Esophagus squamous epithelium (tissue), 5 donors: ENCODE measurements around the gene HOOK1. TPM values are rescaled to one million over a fixed set of nuclear protein-coding genes. Genes with fewer than 3 reads are reported as not detected.
"Not testable (repeated sequence)": the region's sequence is repeated elsewhere in the genome, so short reads cannot be mapped to it uniquely, and the experiment has no call there.

Source experiments
- DNase-seq: peaks from one replicate; lab custom pipeline; 2025; lab: John Stamatoyannopoulos, UW
- H3K27ac ChIP-seq, 4 donors: fragments of 200-600 bp; sonication (generic); one replicate each; pipeline ENCODE4 v1.5.1; 2016 to 2019; ENCODE audit warnings: mild to moderate bottlenecking in 1 of 4
- H3K27me3 ChIP-seq, 4 donors: fragments of 200-600 bp; sonication (generic); 1 replicate in 3 of 4; 2 replicates in 1 of 4; pipeline versions ENCODE4 v1.5.1 to v1.6.0; 2017 to 2021; ENCODE audit warnings: antibody characterized with exemption in 1 of 4
- H3K36me3 ChIP-seq, 3 donors: fragments of 200-600 bp; sonication (generic); one replicate each; pipeline ENCODE4 v1.5.1; 2016 to 2019
- H3K4me1 ChIP-seq, 3 donors: fragments of 200-600 bp; sonication (generic); one replicate each; pipeline ENCODE4 v1.5.1; 2017 to 2019
- H3K4me3 ChIP-seq, 4 donors: fragments of 200-600 bp; sonication (generic); 1 replicate in 3 of 4; 2 replicates in 1 of 4; pipeline ENCODE4 v1.5.1; 2016 to 2019; ENCODE audit warnings: mild to moderate bottlenecking in 2 of 4, moderate library complexity in 1 of 4
- H3K9me3 ChIP-seq, 3 donors: fragments of 200-600 bp; sonication (generic); one replicate each; pipeline ENCODE4 v1.5.1; 2016 to 2019
- CTCF ChIP-seq, 6 experiments: fragments of 450-650 bp in 4 of 6; fragments of 200-600 bp in 2 of 6; sonication (generic) in 2 of 6; IDR thresholded peaks; one replicate each; pipeline ENCODE4 v1.5.1; 2016 to 2019; ENCODE audit warnings: antibody characterized with exemption in 6 of 6, mild to moderate bottlenecking in 4 of 6, moderate library complexity in 4 of 6
- POLR2A ChIP-seq, 4 donors: fragments of 450-650 bp; IDR thresholded peaks; one replicate each; pipeline ENCODE4 v1.6.1; 2017; ENCODE audit warnings: antibody characterized with exemption in 4 of 4, mild to moderate bottlenecking in 4 of 4, moderate library complexity in 3 of 4
- WGBS, 2 donors: methylation state at CpG; one replicate each; pipeline ENCODE4 v1.1.5; 2018; 5-methylcytosine and 5-hydroxymethylcytosine counted together
- intact Hi-C: fragments of 100-400 bp; cut with DNase I; formaldehyde crosslinking; loops from one replicate; pipeline ENCODE4 v1.15.0; 2022
- total RNA-seq, 4 donors: library from RNA; depleted of rRNA; stranded (reverse); fragments of >200 nt; gene quantifications; one replicate each; pipeline ENCODE4 v1.1.0, GENCODE V29; 2016
- donor health status: DM: yes; HTN: yes; CAD: no.

HOOK1 gene
- total RNA-seq, 4 donors from 2014 or later: 13.7 to 35.1 (median 28.1) TPM

- intact Hi-C loops: no loop called here
- no peak for DNase-seq
- H3K27ac ChIP-seq: no peak overlapping the region
Measured at GRCh38 chr1:59917026-59917784, 102.5 kb downstream of the HOOK1 start.

GRCh38 chr1:59917785-59918180, 103.0 kb downstream of the HOOK1 start:
- Histone ChIP-seq H3K27me3 (no peaks in the 10 kb centered on the region), H3K36me3 (no peaks in the 10 kb centered on the region), H3K4me1 (peaks cover 0 to 19% (median 0%) of the 10 kb centered on the region in 3 donors), H3K9me3 (no peaks in the 10 kb centered on the region), H3K4me3 (no peak overlapping the region), H3K27ac (no peak overlapping the region)
- DNase-seq: no peak
- 88 to 100% methylated on average over 2 of the region's 2 CpGs for WGBS, 2 donors
- TF ChIP-seq POLR2A (IDR thresholded peaks at IDR 0.05): no peak
- no peak for TF ChIP-seq CTCF (IDR thresholded peaks at IDR 0.05)
- intact Hi-C loops: no loop called here

More at GRCh38 chr1:59917026-59917784, 102.5 kb downstream of the HOOK1 start:
- WGBS, 2 donors: 74 to 83% methylated on average over 10 of the region's 10 CpGs
- Histone ChIP-seq H3K36me3 (peaks cover 0 to 2% (median 0%) of the 10 kb centered on the region in 3 donors), H3K27me3 (no peaks in the 10 kb centered on the region), H3K4me1 (peaks cover 0 to 14% (median 0%) of the 10 kb centered on the region in 3 donors), H3K4me3 (no peak overlapping the region), H3K9me3 (no peaks in the 10 kb centered on the region)
- TF ChIP-seq POLR2A (IDR thresholded peaks at IDR 0.05) (no peak), CTCF (IDR thresholded peaks at IDR 0.05) (no peak)

GRCh38 chr1:59919746-59920145, 105.0 kb downstream of the HOOK1 start:
- peaks cover 0 to 21% (median 0%) of the 10 kb centered on the region in 3 donors for H3K4me1 ChIP-seq
- intact Hi-C loops: no loop called here
- peaks cover 0 to 5% (median 0%) of the 10 kb centered on the region in 3 donors for H3K9me3 ChIP-seq
- no peaks in the 10 kb centered on the region for H3K27me3 ChIP-seq
- H3K4me3 ChIP-seq: no peak overlapping the region
- H3K36me3 ChIP-seq: no peaks in the 10 kb centered on the region
- TF ChIP-seq POLR2A (IDR thresholded peaks at IDR 0.05) (no peak), CTCF (IDR thresholded peaks at IDR 0.05) (no peak)
- DNase-seq: no peak
- WGBS, 2 donors: 76 to 92% methylated on average over 2 of the region's 2 CpGs
- H3K27ac ChIP-seq: no peak overlapping the region

GRCh38 chr1:59921258-59921899, 106.6 kb downstream of the HOOK1 start:
- H3K9me3 ChIP-seq, H3K27me3 ChIP-seq, DNase-seq, intact Hi-C loops, H3K36me3 ChIP-seq, H3K4me3 ChIP-seq: not testable (repeated sequence)
- Histone ChIP-seq H3K4me1 (peaks cover 0 to 29% (median 0%) of the 10 kb centered on the region in 3 donors), H3K27ac (peak overlapping the region in 1 of 4 donors; percentile 32)
- WGBS, 2 donors: 46 to 69% methylated on average over 5 to 6 of the region's 6 CpGs

- intact Hi-C loops: no loop called here
- H3K36me3 ChIP-seq: no peaks in the 10 kb centered on the region
- no peak for TF ChIP-seq CTCF (IDR thresholded peaks at IDR 0.05)
- no peak for TF ChIP-seq POLR2A (IDR thresholded peaks at IDR 0.05)
Measured at GRCh38 chr1:59924653-59925052, 109.9 kb downstream of the HOOK1 start.

More at GRCh38 chr1:59924653-59925052, 109.9 kb downstream of the HOOK1 start:
- no peak for DNase-seq
- peaks cover 0 to 37% (median 0%) of the 10 kb centered on the region in 4 donors for H3K27me3 ChIP-seq
- H3K27ac ChIP-seq: no peak overlapping the region
- no peak overlapping the region for H3K4me3 ChIP-seq
- H3K4me1 ChIP-seq: peaks cover 0 to 38% (median 0%) of the 10 kb centered on the region in 3 donors
- peaks cover 0 to 8% (median 0%) of the 10 kb centered on the region in 3 donors for H3K9me3 ChIP-seq

Other genes starting within 250 kb of the HOOK1 start
- 10 to 100 TPM in 1 of 4 donors, 1 to 10 TPM in 3; 5.5 to 19.6 (median 6.6) TPM for gene CYP2J2, start 111.8 kb downstream of the HOOK1 start, total RNA-seq